DOHH2 (cell line): ENCODE data around the gene KIF5C.

Source experiments
- H3F3A ChIP-seq: fragments of 200-600 bp; sonication (generic), shearing (Covaris generic); 2 replicates; pipeline ENCODE4 v1.6.0; 2016; ENCODE audit warnings: antibody characterized with exemption, mild to moderate bottlenecking; ENCODE audit not compliant: control insufficient read depth, insufficient read depth
- H3K27ac ChIP-seq: fragments of 200-600 bp; sonication (generic); 2 replicates; pipeline ENCODE4 v1.5.1; 2014; ENCODE audit warnings: low read depth, mild to moderate bottlenecking, low read length, moderate library complexity
- H3K27me3 ChIP-seq: fragments of 200-600 bp; sonication (generic); 2 replicates; pipeline ENCODE4 v1.6.1; 2014; ENCODE audit warnings: mild to moderate bottlenecking, low read length, mixed read lengths; ENCODE audit not compliant: control insufficient read depth
- H3K36me3 ChIP-seq: fragments of 200-600 bp; sonication (generic); 2 replicates; pipeline ENCODE4 v1.6.1; 2014; ENCODE audit warnings: mild to moderate bottlenecking, low read length, moderate library complexity, mixed read lengths; ENCODE audit not compliant: control insufficient read depth
- H3K4me1 ChIP-seq: fragments of 200-600 bp; sonication (generic); 2 replicates; pipeline ENCODE4 v1.6.1; 2014; ENCODE audit warnings: mild to moderate bottlenecking, low read length, mixed read lengths; ENCODE audit not compliant: control insufficient read depth
- H3K4me2 ChIP-seq: fragments of 200-600 bp; sonication (generic); 2 replicates; pipeline ENCODE4 v1.6.0; 2014; ENCODE audit warnings: mild to moderate bottlenecking, low read length, moderate library complexity
- H3K4me3 ChIP-seq: fragments of 200-600 bp; sonication (generic); 2 replicates; pipeline ENCODE4 v1.5.1; 2014; ENCODE audit warnings: mild to moderate bottlenecking, low read length, mixed read lengths
- H3K79me2 ChIP-seq: fragments of 200-600 bp; sonication (generic); 2 replicates; pipeline ENCODE4 v1.6.1; 2014; ENCODE audit warnings: mild to moderate bottlenecking, low read length, mixed read lengths; ENCODE audit not compliant: control insufficient read depth
- H3K9me2 ChIP-seq: fragments of 200-600 bp; sonication (generic); replicated peaks from 2 replicates; pipeline ENCODE4 v1.6.1; 2014; ENCODE audit warnings: mild to moderate bottlenecking, low read length, mixed read lengths; ENCODE audit not compliant: control insufficient read depth
- H3K9me3 ChIP-seq: fragments of 200-600 bp; sonication (generic); 2 replicates; pipeline ENCODE4 v1.6.1; 2014; ENCODE audit warnings: antibody characterized with exemption, low read length, mixed read lengths; ENCODE audit not compliant: control insufficient read depth, insufficient read depth
- H4K20me1 ChIP-seq: fragments of 200-600 bp; sonication (generic); 2 replicates; pipeline ENCODE4 v1.6.0; 2014; ENCODE audit warnings: low read depth, mild to moderate bottlenecking, antibody characterized with exemption, low read length, moderate library complexity; ENCODE audit not compliant: control insufficient read depth, insufficient read depth
- CTCF ChIP-seq: fragments of 200-600 bp; sonication (generic); IDR thresholded peaks from one replicate; pipeline ENCODE4 v1.5.1; 2014; ENCODE audit warnings: antibody characterized with exemption, mild to moderate bottlenecking, low read depth, low read length; ENCODE audit not compliant: poor library complexity, severe bottlenecking
- EZH2phosphoT487 ChIP-seq: fragments of 200-600 bp; sonication (generic); IDR thresholded peaks from 2 replicates; pipeline ENCODE4 v1.6.1; 2017; ENCODE audit warnings: borderline replicate concordance, mild to moderate bottlenecking, antibody characterized with exemption, low read length, moderate library complexity, mixed read lengths

Gene KIF5C

GRCh38 chr2:149059822-149060221 lies 184.8 kb downstream of the KIF5C start:
- Histone ChIP-seq H3K27ac (no peak overlapping the region), H4K20me1 (no peaks in the 10 kb centered on the region), H3F3A (no peaks in the 10 kb centered on the region), H3K4me3 (no peak overlapping the region), H3K4me1 (peaks cover 9% of the 10 kb centered on the region), H3K4me2 (no peak overlapping the region), H3K27me3 (no peaks in the 10 kb centered on the region), H3K9me2 (no peaks in the 10 kb centered on the region), H3K79me2 (peaks cover 23% of the 10 kb centered on the region), H3K9me3 (no peaks in the 10 kb centered on the region), H3K36me3 (no peaks in the 10 kb centered on the region)
- no peak for TF ChIP-seq EZH2phosphoT487

GRCh38 chr2:149061133-149061745 lies 186.2 kb downstream of the KIF5C start:
- H3K79me2 ChIP-seq: peaks cover 13% of the 10 kb centered on the region; the same call in 1 of the 2 replicates
- H3K36me3 ChIP-seq: no peaks in the 10 kb centered on the region
- H3K4me2 ChIP-seq: no peak overlapping the region
- no peaks in the 10 kb centered on the region for H3K9me2 ChIP-seq
- H3K27me3 ChIP-seq: no peaks in the 10 kb centered on the region
- H3K27ac ChIP-seq: no peak overlapping the region
- no peaks in the 10 kb centered on the region for H3F3A ChIP-seq
- TF ChIP-seq CTCF: no peak
- no peak for TF ChIP-seq EZH2phosphoT487
- no peak overlapping the region for H3K4me3 ChIP-seq
- no peaks in the 10 kb centered on the region for H4K20me1 ChIP-seq
- no peaks in the 10 kb centered on the region for H3K9me3 ChIP-seq
- peaks cover 9% of the 10 kb centered on the region for H3K4me1 ChIP-seq

- H3K27ac ChIP-seq: no peak overlapping the region
- H3K4me3 ChIP-seq: no peak overlapping the region
- no peaks in the 10 kb centered on the region for H4K20me1 ChIP-seq
- H3K79me2 ChIP-seq: peaks cover 18% of the 10 kb centered on the region
- no peak for TF ChIP-seq CTCF
- H3K9me3 ChIP-seq: no peaks in the 10 kb centered on the region
- H3K4me1 ChIP-seq: peaks cover 6% of the 10 kb centered on the region
- H3K27me3 ChIP-seq: no peaks in the 10 kb centered on the region
- no peaks in the 10 kb centered on the region for H3K9me2 ChIP-seq
- no peak overlapping the region for H3K4me2 ChIP-seq
- H3K36me3 ChIP-seq: no peaks in the 10 kb centered on the region
- H3F3A ChIP-seq: no peaks in the 10 kb centered on the region
These were observed 187.5 kb downstream of the KIF5C start for GRCh38 chr2:149062531-149062930.

- H3K27me3 ChIP-seq: no peaks in the 10 kb centered on the region
- H3K4me3 ChIP-seq: no peak overlapping the region
- no peaks in the 10 kb centered on the region for H3F3A ChIP-seq
- no peaks in the 10 kb centered on the region for H3K9me3 ChIP-seq
- peaks cover 6% of the 10 kb centered on the region for H3K4me1 ChIP-seq
- H3K79me2 ChIP-seq: peaks cover 23% of the 10 kb centered on the region
- no peaks in the 10 kb centered on the region for H4K20me1 ChIP-seq
- H3K36me3 ChIP-seq: no peaks in the 10 kb centered on the region
- H3K4me2 ChIP-seq: no peak overlapping the region
- H3K9me2 ChIP-seq: no peaks in the 10 kb centered on the region
- TF ChIP-seq EZH2phosphoT487 (no peak), CTCF (no peak)
- no peak overlapping the region for H3K27ac ChIP-seq
These were observed 188.2 kb downstream of the KIF5C start for GRCh38 chr2:149063177-149063576.
